GOT3 (cell line): ENCODE results near the gene CCDC69.

Experiments
- DNase-seq: peaks from one replicate; lab custom pipeline; 2025; ENCODE audit warnings: mixed read lengths; lab: John Stamatoyannopoulos, UW

The CCDC69 gene

DNA sequence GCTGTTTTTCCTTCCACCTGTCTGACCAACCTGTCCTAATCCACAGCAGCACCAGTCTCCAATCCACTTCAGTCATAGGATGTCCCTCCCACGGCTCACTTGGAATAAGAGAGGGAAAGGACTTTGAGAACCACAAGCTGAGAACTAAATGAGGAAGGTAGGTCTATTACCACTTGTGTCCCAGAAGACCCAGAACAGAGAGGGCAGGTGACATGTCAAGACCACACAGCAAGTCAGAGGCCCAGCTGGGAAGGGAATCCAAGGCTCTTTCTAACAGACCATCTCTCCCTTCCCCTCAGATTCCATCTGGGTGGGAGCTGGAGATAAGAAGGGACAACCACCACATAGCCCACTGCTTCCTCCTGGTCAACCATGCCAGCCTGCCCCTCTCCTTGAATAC lies 81.0 kb downstream of the CCDC69 start:
- DNase-seq, result no peak

DNA sequence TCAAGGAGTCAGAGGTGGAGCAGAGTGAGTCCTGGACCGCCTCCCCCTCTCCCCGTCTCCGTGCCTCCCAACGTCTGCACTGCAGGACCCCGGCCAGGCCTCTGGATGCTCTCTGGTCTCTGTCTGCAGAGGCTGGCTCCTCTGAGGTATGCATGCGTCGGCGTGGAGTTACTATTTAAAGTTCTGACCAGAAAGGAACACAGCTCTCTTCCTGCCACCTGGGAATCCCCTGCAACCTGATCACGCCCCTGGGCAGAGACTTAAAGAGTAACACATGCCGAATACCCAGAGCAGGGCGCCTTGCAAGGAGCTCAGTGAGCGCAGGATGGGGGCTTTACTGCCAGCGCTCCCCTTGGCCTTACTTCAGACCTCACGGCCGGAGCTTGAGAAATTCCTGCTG lies 82.4 kb downstream of the CCDC69 start:
- no peak for DNase-seq

GRCh38 chr5:151140686-151141459 lies 83.0 kb downstream of the CCDC69 start:
- no peak for DNase-seq

GRCh38 chr5:151139646-151140045 lies 84.2 kb downstream of the CCDC69 start:
- DNase-seq, result no peak

- no peak for DNase-seq
Measured at GRCh38 chr5:151139015-151139414, 84.9 kb downstream of the CCDC69 start.

GRCh38 chr5:151138114-151138513 lies 85.8 kb downstream of the CCDC69 start:
- no peak for DNase-seq

DNA sequence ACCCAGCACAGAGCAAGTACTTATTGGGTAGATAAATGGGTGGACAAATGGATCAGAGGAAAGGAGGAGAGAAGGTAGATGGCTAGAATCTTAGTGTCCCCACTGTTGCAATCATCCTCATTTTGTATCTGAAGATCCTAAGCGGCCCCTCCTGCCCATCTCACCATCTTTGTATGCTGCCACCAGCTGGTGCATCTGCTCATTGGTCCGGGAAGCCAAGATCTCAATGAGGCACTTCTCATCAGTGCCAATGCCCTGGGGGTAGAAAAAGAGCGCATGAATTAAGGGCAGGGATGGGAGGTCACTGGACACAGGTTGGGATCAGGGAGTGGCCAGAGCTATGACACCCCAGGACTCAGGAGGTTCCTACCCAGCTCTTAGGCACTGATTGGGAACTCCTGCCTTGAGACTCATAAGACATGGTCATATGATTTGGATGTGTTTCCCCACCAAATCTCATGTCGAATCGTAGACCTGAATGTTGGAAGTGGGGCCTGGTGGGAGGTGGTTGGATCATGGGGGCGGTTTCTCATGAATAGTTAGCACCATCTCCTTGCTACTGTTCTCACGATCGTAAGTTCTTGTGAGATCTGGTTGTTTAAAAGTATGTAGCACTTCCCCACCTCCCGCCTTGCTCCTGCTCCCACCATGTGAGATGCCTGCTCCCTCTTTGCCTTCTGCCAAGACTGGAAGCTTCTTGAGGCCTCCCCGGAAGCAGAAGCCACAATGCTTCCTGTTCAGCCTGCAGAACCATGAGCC lies 86.6 kb downstream of the CCDC69 start:
- DNase-seq, result no peak

- no peak for DNase-seq
Measured at GRCh38 chr5:151134228-151134627, 89.7 kb downstream of the CCDC69 start.

- no peak for DNase-seq
Measured at GRCh38 chr5:151132963-151133362, 90.9 kb downstream of the CCDC69 start.
